Measurements from ENCODE around the gene MAP3K13.
A peak's percentile ranks its signal among the peaks of the same experiment; 100 is the strongest.

Gene MAP3K13

GRCh38 chr3:185490241-185490640 lies 127.3 kb downstream of the MAP3K13 start:
- ChIA-PET CTCF (no interaction called here), POLR2A (interaction anchor here (1.4 kb wide), 1 partner anchor 96 kb away, joined by 3 read pairs; the partner anchor contains the start of gene SENP2)
- TF ChIP-seq HDGF (IDR thresholded peaks at IDR 0.05; ENCODE audit: borderline replicate concordance) = no peak
- TF ChIP-seq BHLHE40 (IDR thresholded peaks at IDR 0.05; ENCODE audit: borderline replicate concordance) = no peak
- no peak for TF ChIP-seq FOXK2 (IDR thresholded peaks at IDR 0.05)
- no peak for DNase-seq (ENCODE audit: extremely low spot score)

GRCh38 chr3:185498503-185499396 lies 135.8 kb downstream of the MAP3K13 start, which contains the start of gene TMEM41A:
TSS of gene TMEM41A (minus strand) at chr3:185499035. CDS start at chr3:185498961, 74 bp downstream.
- DNase-seq (ENCODE audit: extremely low spot score) = peak; percentile 90
- CTCF ChIA-PET = interaction anchor here (1.4 kb wide), 1 partner anchor 60 kb away, joined by 3 read pairs; no protein-coding TSS in a partner anchor
- POLR2A ChIA-PET = interaction anchor here (0.9 to 1.4 kb wide), 4 partner anchors 16 to 87 kb away, joined by 3 to 8 read pairs (median 4); partner anchors contain the start of gene SENP2
- TF ChIP-seq FOXM1 (IDR thresholded peaks at IDR 0.05; ENCODE audit: borderline replicate concordance) (0 out of 2 replicates have a peak, but pooled peaks have one; percentile 34), LEF1 (IDR thresholded peaks at IDR 0.05; ENCODE audit: borderline replicate concordance) (no peak), L3MBTL2 (conservative IDR thresholded peaks at IDR 0.05) (peak; percentile 59; the same call in 1 of the 2 replicates)

DNA sequence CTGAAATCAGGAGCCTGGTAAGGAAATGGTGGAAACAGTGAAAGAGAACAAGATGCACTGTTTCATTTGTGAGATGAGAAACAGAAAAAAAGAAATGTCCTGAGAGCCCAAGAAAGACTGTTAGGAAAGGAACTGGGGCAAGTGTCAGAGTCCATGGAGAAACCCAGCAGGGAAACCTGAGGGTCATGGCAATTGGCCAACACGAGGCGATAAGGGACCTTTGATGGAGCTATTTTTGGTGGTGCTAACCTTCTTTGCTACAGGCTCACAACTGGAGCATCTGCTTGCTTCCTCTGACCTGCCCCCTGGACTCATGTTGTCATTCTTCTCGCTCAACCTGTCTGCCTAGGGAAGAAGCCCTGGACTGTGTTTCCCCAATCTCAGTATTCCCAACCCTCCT lies 140.1 kb downstream of the MAP3K13 start:
- ChIA-PET CTCF (no interaction called here), POLR2A (no interaction called here)
- no peak for TF ChIP-seq BHLHE40 (IDR thresholded peaks at IDR 0.05; ENCODE audit: borderline replicate concordance)
- TF ChIP-seq ARNT (IDR thresholded peaks at IDR 0.05) = no peak
- no peak for TF ChIP-seq FOXK2 (IDR thresholded peaks at IDR 0.05)
- TF ChIP-seq ZNF384 (IDR thresholded peaks at IDR 0.05) = no peak
- TF ChIP-seq FOXM1 (IDR thresholded peaks at IDR 0.05; ENCODE audit: borderline replicate concordance) = no peak
- no peak for TF ChIP-seq PKNOX1 (IDR thresholded peaks at IDR 0.05)
- TF ChIP-seq SP1 (IDR thresholded peaks at IDR 0.05) = no peak
- no peak for TF ChIP-seq L3MBTL2 (conservative IDR thresholded peaks at IDR 0.05)
- TF ChIP-seq NFRKB (IDR thresholded peaks at IDR 0.05) = no peak
- TF ChIP-seq LEF1 (IDR thresholded peaks at IDR 0.05; ENCODE audit: borderline replicate concordance) = no peak
- no peak for TF ChIP-seq TARDBP (IDR thresholded peaks at IDR 0.05)
- no peak for TF ChIP-seq SUZ12 (IDR thresholded peaks at IDR 0.05)
- TF ChIP-seq ELF4 (IDR thresholded peaks at IDR 0.05) = no peak
- TF ChIP-seq FOXA1 (IDR thresholded peaks at IDR 0.05) = no peak

GRCh38 chr3:185503521-185503920 lies 140.6 kb downstream of the MAP3K13 start:
- CTCF ChIA-PET = no interaction called here
- POLR2A ChIA-PET = no interaction called here
- TF ChIP-seq BHLHE40 (IDR thresholded peaks at IDR 0.05; ENCODE audit: borderline replicate concordance) (no peak), PKNOX1 (IDR thresholded peaks at IDR 0.05) (no peak), CTBP1 (IDR thresholded peaks at IDR 0.05; ENCODE audit: borderline replicate concordance) (no peak), L3MBTL2 (conservative IDR thresholded peaks at IDR 0.05) (no peak), FOXM1 (IDR thresholded peaks at IDR 0.05; ENCODE audit: borderline replicate concordance) (no peak), SP1 (IDR thresholded peaks at IDR 0.05) (no peak), SUZ12 (IDR thresholded peaks at IDR 0.05) (no peak), NFRKB (IDR thresholded peaks at IDR 0.05) (no peak), FOXK2 (IDR thresholded peaks at IDR 0.05) (no peak)
- DNase-seq (ENCODE audit: extremely low spot score) = no peak

More for the DNA sequence above, 140.1 kb downstream of the MAP3K13 start:
- DNase-seq (ENCODE audit: extremely low spot score) = no peak

DNA sequence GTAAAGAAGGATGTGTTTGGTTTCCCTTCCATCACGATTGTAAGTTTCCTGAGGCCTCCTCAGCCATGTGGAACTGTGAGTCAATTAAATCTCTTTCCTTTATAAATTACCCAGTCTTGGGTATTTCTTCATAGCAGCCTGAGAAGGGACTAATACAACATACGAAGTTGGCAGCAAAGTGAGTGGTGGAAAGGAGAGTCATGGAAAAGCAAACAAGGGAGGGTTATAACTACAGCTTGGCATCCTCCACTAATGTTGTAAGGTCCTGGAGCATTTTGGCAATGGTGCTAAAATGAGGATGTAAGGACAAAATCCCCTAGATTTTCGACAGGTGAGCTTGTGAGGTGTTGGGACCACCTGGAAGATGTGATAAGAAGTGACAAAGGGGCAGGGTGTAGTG lies 141.7 kb downstream of the MAP3K13 start:
- ChIA-PET CTCF (no interaction called here), POLR2A (no interaction called here)
- no peak for DNase-seq (ENCODE audit: extremely low spot score)
- TF ChIP-seq LEF1 (IDR thresholded peaks at IDR 0.05; ENCODE audit: borderline replicate concordance) = no peak
- no peak for TF ChIP-seq HDGF (IDR thresholded peaks at IDR 0.05; ENCODE audit: borderline replicate concordance)
- no peak for TF ChIP-seq ELF4 (IDR thresholded peaks at IDR 0.05)
- no peak for TF ChIP-seq TARDBP (IDR thresholded peaks at IDR 0.05)
- no peak for TF ChIP-seq PKNOX1 (IDR thresholded peaks at IDR 0.05)

GRCh38 chr3:185507883-185508282 lies 144.9 kb downstream of the MAP3K13 start:
- POLR2A ChIA-PET = interaction anchor here (1.1 kb wide), 1 partner anchor 78 kb away, joined by 3 read pairs; the partner anchor contains the start of gene SENP2
- CTCF ChIA-PET = no interaction called here
- TF ChIP-seq ARNT (IDR thresholded peaks at IDR 0.05) (no peak), ZNF384 (IDR thresholded peaks at IDR 0.05) (no peak), FOXM1 (IDR thresholded peaks at IDR 0.05; ENCODE audit: borderline replicate concordance) (no peak), SP1 (IDR thresholded peaks at IDR 0.05) (no peak), BHLHE40 (IDR thresholded peaks at IDR 0.05; ENCODE audit: borderline replicate concordance) (no peak), FOXK2 (IDR thresholded peaks at IDR 0.05) (no peak), LEF1 (IDR thresholded peaks at IDR 0.05; ENCODE audit: borderline replicate concordance) (no peak), PKNOX1 (IDR thresholded peaks at IDR 0.05) (no peak), CTBP1 (IDR thresholded peaks at IDR 0.05; ENCODE audit: borderline replicate concordance) (no peak), HDGF (IDR thresholded peaks at IDR 0.05; ENCODE audit: borderline replicate concordance) (no peak), NFRKB (IDR thresholded peaks at IDR 0.05) (no peak)
- no peak for DNase-seq (ENCODE audit: extremely low spot score)

Measured in HEK293T (cell line).